DOHH2 (cell line): ENCODE results near the gene USP32.
"Not testable (repeated sequence)": the region's sequence is repeated elsewhere in the genome, so short reads cannot be mapped to it uniquely, and the experiment has no call there.

ENCODE experiments used
- H3F3A ChIP-seq: fragments of 200-600 bp; sonication (generic), shearing (Covaris generic); 2 replicates; pipeline ENCODE4 v1.6.0; 2016; ENCODE audit warnings: antibody characterized with exemption, mild to moderate bottlenecking; ENCODE audit not compliant: control insufficient read depth, insufficient read depth
- H3K27ac ChIP-seq: fragments of 200-600 bp; sonication (generic); 2 replicates; pipeline ENCODE4 v1.5.1; 2014; ENCODE audit warnings: low read depth, mild to moderate bottlenecking, low read length, moderate library complexity
- H3K27me3 ChIP-seq: fragments of 200-600 bp; sonication (generic); 2 replicates; pipeline ENCODE4 v1.6.1; 2014; ENCODE audit warnings: mild to moderate bottlenecking, low read length, mixed read lengths; ENCODE audit not compliant: control insufficient read depth
- H3K36me3 ChIP-seq: fragments of 200-600 bp; sonication (generic); 2 replicates; pipeline ENCODE4 v1.6.1; 2014; ENCODE audit warnings: mild to moderate bottlenecking, low read length, moderate library complexity, mixed read lengths; ENCODE audit not compliant: control insufficient read depth
- H3K4me1 ChIP-seq: fragments of 200-600 bp; sonication (generic); 2 replicates; pipeline ENCODE4 v1.6.1; 2014; ENCODE audit warnings: mild to moderate bottlenecking, low read length, mixed read lengths; ENCODE audit not compliant: control insufficient read depth
- H3K4me2 ChIP-seq: fragments of 200-600 bp; sonication (generic); 2 replicates; pipeline ENCODE4 v1.6.0; 2014; ENCODE audit warnings: mild to moderate bottlenecking, low read length, moderate library complexity
- H3K4me3 ChIP-seq: fragments of 200-600 bp; sonication (generic); 2 replicates; pipeline ENCODE4 v1.5.1; 2014; ENCODE audit warnings: mild to moderate bottlenecking, low read length, mixed read lengths
- H3K79me2 ChIP-seq: fragments of 200-600 bp; sonication (generic); 2 replicates; pipeline ENCODE4 v1.6.1; 2014; ENCODE audit warnings: mild to moderate bottlenecking, low read length, mixed read lengths; ENCODE audit not compliant: control insufficient read depth
- H3K9me2 ChIP-seq: fragments of 200-600 bp; sonication (generic); replicated peaks from 2 replicates; pipeline ENCODE4 v1.6.1; 2014; ENCODE audit warnings: mild to moderate bottlenecking, low read length, mixed read lengths; ENCODE audit not compliant: control insufficient read depth
- H3K9me3 ChIP-seq: fragments of 200-600 bp; sonication (generic); 2 replicates; pipeline ENCODE4 v1.6.1; 2014; ENCODE audit warnings: antibody characterized with exemption, low read length, mixed read lengths; ENCODE audit not compliant: control insufficient read depth, insufficient read depth
- H4K20me1 ChIP-seq: fragments of 200-600 bp; sonication (generic); 2 replicates; pipeline ENCODE4 v1.6.0; 2014; ENCODE audit warnings: low read depth, mild to moderate bottlenecking, antibody characterized with exemption, low read length, moderate library complexity; ENCODE audit not compliant: control insufficient read depth, insufficient read depth
- EZH2phosphoT487 ChIP-seq: fragments of 200-600 bp; sonication (generic); IDR thresholded peaks from 2 replicates; pipeline ENCODE4 v1.6.1; 2017; ENCODE audit warnings: borderline replicate concordance, mild to moderate bottlenecking, antibody characterized with exemption, low read length, moderate library complexity, mixed read lengths
- TF ChIP-seq, protein P1 (sequence below): fragments of 200-600 bp; sonication (generic); IDR thresholded peaks from one replicate; pipeline ENCODE4 v1.5.1; 2014; ENCODE audit warnings: antibody characterized with exemption, mild to moderate bottlenecking, low read depth, low read length; ENCODE audit not compliant: poor library complexity, severe bottlenecking

USP32 gene

DNA sequence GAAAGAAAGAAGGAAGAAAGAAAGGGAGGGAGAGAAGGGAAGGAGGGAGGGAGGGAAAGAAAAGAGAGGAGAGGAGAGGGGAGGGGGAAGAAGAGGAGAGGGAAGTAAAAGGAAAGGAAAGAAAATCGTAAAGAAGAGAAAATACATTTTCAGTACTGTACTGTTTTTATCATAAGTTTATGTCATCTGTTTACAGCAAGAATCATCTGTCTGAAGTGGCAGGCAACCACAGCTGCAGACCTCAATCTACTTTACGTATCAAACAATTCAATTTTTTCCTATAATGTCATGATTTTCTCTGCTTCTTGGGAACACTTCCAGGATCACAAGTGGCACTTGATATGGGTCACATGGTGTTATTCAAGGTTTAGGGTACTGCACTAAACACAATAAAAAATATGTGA lies 58.3 kb downstream of the USP32 start:
- Histone ChIP-seq H3K79me2 (no peaks in the 10 kb centered on the region), H3K4me3 (no peak overlapping the region), H3K4me1 (no peaks in the 10 kb centered on the region), H3F3A (no peaks in the 10 kb centered on the region), H3K9me2 (no peaks in the 10 kb centered on the region), H3K4me2 (no peak overlapping the region), H3K27me3 (no peaks in the 10 kb centered on the region), H3K36me3 (peaks cover 1% of the 10 kb centered on the region; the same call in 1 of the 2 replicates), H4K20me1 (no peaks in the 10 kb centered on the region), H3K27ac (no peak overlapping the region), H3K9me3 (peaks cover 2% of the 10 kb centered on the region; the same call in 1 of the 2 replicates)
- TF ChIP-seq, protein P1, sequence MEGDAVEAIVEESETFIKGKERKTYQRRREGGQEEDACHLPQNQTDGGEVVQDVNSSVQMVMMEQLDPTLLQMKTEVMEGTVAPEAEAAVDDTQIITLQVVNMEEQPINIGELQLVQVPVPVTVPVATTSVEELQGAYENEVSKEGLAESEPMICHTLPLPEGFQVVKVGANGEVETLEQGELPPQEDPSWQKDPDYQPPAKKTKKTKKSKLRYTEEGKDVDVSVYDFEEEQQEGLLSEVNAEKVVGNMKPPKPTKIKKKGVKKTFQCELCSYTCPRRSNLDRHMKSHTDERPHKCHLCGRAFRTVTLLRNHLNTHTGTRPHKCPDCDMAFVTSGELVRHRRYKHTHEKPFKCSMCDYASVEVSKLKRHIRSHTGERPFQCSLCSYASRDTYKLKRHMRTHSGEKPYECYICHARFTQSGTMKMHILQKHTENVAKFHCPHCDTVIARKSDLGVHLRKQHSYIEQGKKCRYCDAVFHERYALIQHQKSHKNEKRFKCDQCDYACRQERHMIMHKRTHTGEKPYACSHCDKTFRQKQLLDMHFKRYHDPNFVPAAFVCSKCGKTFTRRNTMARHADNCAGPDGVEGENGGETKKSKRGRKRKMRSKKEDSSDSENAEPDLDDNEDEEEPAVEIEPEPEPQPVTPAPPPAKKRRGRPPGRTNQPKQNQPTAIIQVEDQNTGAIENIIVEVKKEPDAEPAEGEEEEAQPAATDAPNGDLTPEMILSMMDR = no peak
- TF ChIP-seq EZH2phosphoT487 = no peak

DNA sequence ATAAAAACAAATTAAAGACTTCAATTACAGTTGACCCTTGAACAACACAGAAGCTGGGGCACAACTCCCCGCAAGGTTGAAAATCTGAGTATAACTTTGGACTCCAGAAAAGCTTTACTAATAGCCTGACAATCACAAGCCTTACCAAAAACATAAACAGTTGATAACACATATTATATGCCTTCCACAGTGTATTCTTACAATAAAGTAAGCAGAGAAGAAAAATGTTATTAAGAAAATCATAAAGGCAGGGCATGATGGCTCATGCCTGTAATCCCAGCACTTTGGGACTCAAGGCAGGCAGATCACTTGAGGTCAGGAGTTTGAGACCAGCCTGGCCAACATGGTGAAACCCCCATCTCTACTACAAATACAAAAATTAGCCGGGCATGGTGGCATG lies 58.9 kb downstream of the USP32 start:
- H3K4me3 ChIP-seq, H3K9me2 ChIP-seq, H3K4me1 ChIP-seq, H3K36me3 ChIP-seq, H3K4me2 ChIP-seq, H3K79me2 ChIP-seq, H3F3A ChIP-seq, H3K27me3 ChIP-seq, H3K27ac ChIP-seq, H4K20me1 ChIP-seq, H3K9me3 ChIP-seq: not testable (repeated sequence)

DNA sequence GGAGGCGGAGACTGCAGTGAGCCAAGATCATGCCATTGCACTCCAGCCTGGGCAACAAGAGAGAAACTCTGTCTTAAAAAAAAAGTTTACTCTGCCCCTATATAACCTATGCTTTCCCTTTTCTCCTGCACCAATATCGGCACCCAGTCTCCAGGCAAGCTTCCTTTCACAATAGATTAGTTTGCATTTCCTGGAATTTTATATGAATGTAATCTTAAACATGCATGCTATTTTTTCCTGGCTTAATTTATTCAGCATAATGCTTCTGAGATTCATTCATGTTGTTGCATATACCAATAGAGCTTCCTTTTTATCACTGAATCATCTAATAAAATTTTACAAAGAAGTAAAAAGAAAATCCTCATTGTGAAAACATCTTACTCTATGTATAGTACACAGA lies 59.4 kb downstream of the USP32 start:
- no peaks in the 10 kb centered on the region for H4K20me1 ChIP-seq
- H3K4me2 ChIP-seq = no peak overlapping the region
- no peaks in the 10 kb centered on the region for H3K9me2 ChIP-seq
- peaks cover 10% of the 10 kb centered on the region; the same call in 1 of the 2 replicates for H3K9me3 ChIP-seq
- H3K4me3 ChIP-seq = no peak overlapping the region
- TF ChIP-seq, protein P1 = no peak
- TF ChIP-seq EZH2phosphoT487 = no peak
- H3K79me2 ChIP-seq = no peaks in the 10 kb centered on the region
- peaks cover 7% of the 10 kb centered on the region for H3K36me3 ChIP-seq
- H3K27me3 ChIP-seq = no peaks in the 10 kb centered on the region
- H3K4me1 ChIP-seq = no peaks in the 10 kb centered on the region
- no peaks in the 10 kb centered on the region for H3F3A ChIP-seq
- H3K27ac ChIP-seq = no peak overlapping the region

DNA sequence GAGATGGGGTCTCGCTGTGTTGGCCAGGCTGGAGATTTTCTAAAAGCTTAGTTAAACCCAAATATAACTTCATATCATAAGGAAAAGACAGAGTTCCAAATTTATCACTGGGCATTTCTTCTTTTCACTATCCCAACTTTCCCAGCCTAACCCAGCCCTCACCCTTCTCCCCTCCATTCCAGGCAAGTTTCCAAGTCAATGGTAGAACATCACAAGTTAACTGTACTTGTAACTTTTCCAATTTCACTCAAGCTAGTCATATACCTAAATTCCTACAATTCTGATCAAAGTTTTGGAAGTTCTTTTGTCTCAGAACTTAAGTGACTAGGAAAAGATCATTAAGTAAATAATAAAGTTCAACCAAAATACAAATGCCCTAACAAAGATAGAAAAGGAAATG lies 61.2 kb downstream of the USP32 start:
- no peaks in the 10 kb centered on the region for H3K79me2 ChIP-seq
- no peaks in the 10 kb centered on the region for H3K4me1 ChIP-seq
- H3K9me2 ChIP-seq = no peaks in the 10 kb centered on the region
- no peaks in the 10 kb centered on the region for H4K20me1 ChIP-seq
- TF ChIP-seq, protein P1 = no peak
- no peak for TF ChIP-seq EZH2phosphoT487
- no peak overlapping the region for H3K27ac ChIP-seq
- H3K4me2 ChIP-seq = no peak overlapping the region
- H3F3A ChIP-seq = no peaks in the 10 kb centered on the region
- no peaks in the 10 kb centered on the region for H3K27me3 ChIP-seq
- peaks cover 7% of the 10 kb centered on the region for H3K36me3 ChIP-seq
- peaks cover 10% of the 10 kb centered on the region; the same call in 1 of the 2 replicates for H3K9me3 ChIP-seq
- no peak overlapping the region for H3K4me3 ChIP-seq
